HepG2 (cell line): Measurements from ENCODE around the gene PPP1CA. TPM values are rescaled to one million over a fixed set of nuclear protein-coding genes. Genes with fewer than 3 reads are reported as not detected.
A peak's percentile ranks its signal among the peaks of the same experiment; 100 is the strongest.

ENCODE experiments used
- ARID4A ChIP-seq: sonication (generic); formaldehyde crosslinking; IDR thresholded peaks from 2 replicates; pipeline ENCODE4 v1.5.0; 2020; ENCODE audit warnings: mild to moderate bottlenecking, missing genetic modification reagents, borderline replicate concordance
- ARID5B ChIP-seq: IDR thresholded peaks from 2 replicates; pipeline ENCODE4 v1.4.0; 2020; ENCODE audit warnings: mild to moderate bottlenecking, missing genetic modification reagents
- ATM ChIP-seq: fragments of 450-650 bp; IDR thresholded peaks from 2 replicates; pipeline ENCODE4 v1.7.1; 2017; ENCODE audit warnings: mild to moderate bottlenecking, borderline replicate concordance
- CBFB ChIP-seq: sonication (generic); formaldehyde crosslinking; IDR thresholded peaks from 2 replicates; pipeline ENCODE4 v1.4.0; 2020; ENCODE audit warnings: missing genetic modification reagents
- ELF4 ChIP-seq: sonication (generic); formaldehyde crosslinking; IDR thresholded peaks from 2 replicates; pipeline ENCODE4 v1.5.0; 2020; ENCODE audit warnings: missing genetic modification reagents, mild to moderate bottlenecking, moderate library complexity, borderline replicate concordance
- FOXA3 ChIP-seq: IDR thresholded peaks from 2 replicates; pipeline ENCODE4 v1.6.1; 2016; ENCODE audit warnings: missing genetic modification reagents, missing compliant biosample characterization
- MIXL1 ChIP-seq: IDR thresholded peaks from 2 replicates; pipeline ENCODE4 v1.6.1; 2016
- NFAT5 ChIP-seq: sonication (generic); formaldehyde crosslinking; IDR thresholded peaks from 2 replicates; pipeline ENCODE4 v1.4.0; 2020; ENCODE audit warnings: missing genetic modification reagents
- SAP130 ChIP-seq: IDR thresholded peaks from 2 replicates; pipeline ENCODE4 v1.6.1; 2016; ENCODE audit warnings: low read depth
- TAF15 ChIP-seq: fragments of 200-400 bp; formaldehyde crosslinking; IDR thresholded peaks from one replicate; pipeline ENCODE4 v1.6.1; 2018; ENCODE audit warnings: mild to moderate bottlenecking, low read depth, low read length; ENCODE audit not compliant: poor library complexity, severe bottlenecking
- TARDBP ChIP-seq: sonication (generic); formaldehyde crosslinking; IDR thresholded peaks from 2 replicates; pipeline ENCODE4 v1.8.0; 2022; ENCODE audit warnings: mild to moderate bottlenecking, missing genetic modification reagents
- TBX2 ChIP-seq: sonication (generic); formaldehyde crosslinking; IDR thresholded peaks from 2 replicates; pipeline ENCODE4 v1.5.0; 2020; ENCODE audit warnings: missing genetic modification reagents, mild to moderate bottlenecking, borderline replicate concordance
- THAP11 ChIP-seq: IDR thresholded peaks from 2 replicates; pipeline ENCODE4 v1.6.1; 2016; ENCODE audit warnings: missing biosample characterization, missing genetic modification reagents
- XRCC5 ChIP-seq: fragments of 200-400 bp; formaldehyde crosslinking; optimal IDR thresholded peaks from 2 replicates; pipeline ENCODE3; 2017; ENCODE audit warnings: mild to moderate bottlenecking, low read length
- ZBTB20 ChIP-seq: sonication (generic); formaldehyde crosslinking; IDR thresholded peaks from 2 replicates; pipeline ENCODE4 v1.8.1; 2023; ENCODE audit warnings: missing genetic modification reagents, low read depth, mild to moderate bottlenecking, borderline replicate concordance
- ZFP1 ChIP-seq: IDR thresholded peaks from 2 replicates; pipeline ENCODE4 v1.6.1; 2016
- ZNF160 ChIP-seq: sonication (generic); formaldehyde crosslinking; IDR thresholded peaks from 2 replicates; pipeline ENCODE4 v1.8.0; 2022; ENCODE audit warnings: mild to moderate bottlenecking, inconsistent platforms, missing genetic modification reagents
- ZNF44 ChIP-seq: sonication (generic); formaldehyde crosslinking; IDR thresholded peaks from 2 replicates; pipeline ENCODE4 v1.5.1; 2020; ENCODE audit warnings: mild to moderate bottlenecking, missing genetic modification reagents
- ZNF460 ChIP-seq: sonication (generic); formaldehyde crosslinking; IDR thresholded peaks from 2 replicates; pipeline ENCODE4 v1.5.1; 2020; ENCODE audit warnings: missing genetic modification reagents, mild to moderate bottlenecking, borderline replicate concordance
- polyA plus RNA-seq, 8 experiments: library from polyadenylated mRNA; depleted of rRNA in 3 of 8; stranded (reverse) in 7 of 8; unstranded in 1 of 8; fragments of >200 nt; fragmentation: Illumina TruSeq in 4 of 8; extraction: Trizol in 4 of 8; gene quantifications; 2 replicates each; pipeline versions ENCODE4 v1.2.1 to v1.2.3, GENCODE V29; 2011 to 2016; ENCODE audit warnings: low read depth in 4 of 8, missing spikeins in 1 of 8, mixed read lengths in 1 of 8; ENCODE audit not compliant: insufficient read depth in 1 of 8
- total RNA-seq, 5 experiments: library from RNA; depleted of rRNA; stranded (reverse); fragments of >200 nt; fragmentation: Illumina TruSeq; extraction: Trizol; gene quantifications; 2 replicates each; pipeline ENCODE4 v1.2.3, GENCODE V29; 2016; ENCODE audit warnings: low read depth in 1 of 5

PPP1CA gene
- total and polyA plus RNA-seq, 2 of the 13 experiments (the other 11 are each of a cell fraction or from before 2014, with no cell fraction given) = 149 to 170 TPM

GRCh38 chr11:67389477-67389876 lies 12.2 kb downstream of the PPP1CA start (continued):
- no peak for TF ChIP-seq ZFP1
- no peak for TF ChIP-seq ZNF460 (CRISPR knock-in tag)
- TF ChIP-seq THAP11 = 0 out of 2 replicates have a peak, but pooled peaks have one; percentile 24
- TF ChIP-seq ARID5B (CRISPR knock-in tag) = no peak
- TF ChIP-seq FOXA3 (CRISPR knock-in tag) = peak; percentile 50; the same call in 1 of the 2 replicates
- TF ChIP-seq TBX2 (CRISPR knock-in tag) = no peak
- no peak for TF ChIP-seq TAF15
- TF ChIP-seq SAP130 (CRISPR knock-in tag) = peak; percentile 49; the same call in 1 of the 2 replicates
- TF ChIP-seq ELF4 (CRISPR knock-in tag) = no peak
- TF ChIP-seq CBFB (CRISPR knock-in tag) = no peak
- no peak for TF ChIP-seq ZNF44 (CRISPR knock-in tag)
- TF ChIP-seq ZBTB20 = no peak
- TF ChIP-seq ZNF160 (CRISPR knock-in tag) = no peak
- no peak for TF ChIP-seq ATM
- TF ChIP-seq NFAT5 (CRISPR knock-in tag) = no peak
- peak; percentile 87 for TF ChIP-seq XRCC5
- TF ChIP-seq ARID4A = peak; percentile 11; the same call in 1 of the 2 replicates
- peak; percentile 55; the same call in 1 of the 2 replicates for TF ChIP-seq TARDBP (CRISPR knock-in tag)
- TF ChIP-seq MIXL1 (CRISPR knock-in tag) = no peak
